Panc1 (cell line): ENCODE data around the gene COG2. TPM values are rescaled to one million over a fixed set of nuclear protein-coding genes. Genes with fewer than 3 reads are reported as not detected.

Experiments used
- ATAC-seq: fragments of 200-7000 bp; cut with Tn5 transposase; 2 replicates; pipeline ENCODE4 v1.9.1; 2020; ENCODE audit warnings: mild to moderate bottlenecking, moderate library complexity
- BruUV-seq: library from RNA; stranded (reverse); fragments of 400-500 nt; replicated peaks from 2 replicates; lab custom pipeline; 2021; lab: Mats Ljungman, UMichigan
- CTCF ChIA-PET: fragments of 300-600 bp; sonication (Branson Sonifier 250); formaldehyde crosslinking; loops from one replicate; lab custom pipeline; 2022; ENCODE audit warnings: antibody characterized with exemption; lab: Charles Lee
- POLR2A ChIA-PET: fragments of 300-600 bp; sonication (Branson Sonifier 250); formaldehyde crosslinking; loops from one replicate; lab custom pipeline; 2022; ENCODE audit warnings: antibody characterized with exemption; lab: Charles Lee
- DNase-seq: peaks from one replicate; pipeline ENCODE4 v3.0.0-alpha.2; 2010; ENCODE audit warnings: low read depth, low spot score
- H3K27ac ChIP-seq: 2 replicates; pipeline ENCODE4 v1.5.1; 2011; ENCODE audit warnings: mild to moderate bottlenecking, low read length, inconsistent platforms
- H3K27me3 ChIP-seq: fragments of 200-500 bp; sonication (Bioruptor generic); 2 replicates; pipeline ENCODE4 v1.6.0; 2014; ENCODE audit warnings: low read length, inconsistent platforms; ENCODE audit not compliant: control insufficient read depth, insufficient read depth
- H3K36me3 ChIP-seq: fragments of 200-500 bp; sonication (Bioruptor generic); 2 replicates; pipeline ENCODE4 v1.5.1; 2014; ENCODE audit warnings: inconsistent platforms, mild to moderate bottlenecking, low read length, moderate library complexity; ENCODE audit not compliant: control insufficient read depth, insufficient read depth
- H3K4me1 ChIP-seq: 2 replicates; pipeline ENCODE4 v1.5.1; 2011; ENCODE audit warnings: inconsistent platforms, mild to moderate bottlenecking, low read length, moderate library complexity; ENCODE audit not compliant: control insufficient read depth, insufficient read depth
- H3K4me3 ChIP-seq, 2 experiments: 2 replicates each; pipeline ENCODE4 v1.5.1; 2011 to 2012; ENCODE audit warnings: low read depth in 2 of 2, low read length in 2 of 2, mild to moderate bottlenecking in 2 of 2, inconsistent platforms in 1 of 2, moderate library complexity in 1 of 2
- H3K9me3 ChIP-seq: fragments of 200-500 bp; sonication (Bioruptor generic); 2 replicates; pipeline ENCODE4 v1.5.1; 2014; ENCODE audit warnings: low read depth, mild to moderate bottlenecking, inconsistent platforms, low read length, moderate library complexity; ENCODE audit not compliant: control insufficient read depth, insufficient read depth
- CTCF ChIP-seq: fragments of 450-650 bp; IDR thresholded peaks from 2 replicates; pipeline ENCODE4 v1.5.1; 2017; ENCODE audit warnings: mild to moderate bottlenecking
- POLR2AphosphoS5 ChIP-seq: IDR thresholded peaks from 2 replicates; pipeline ENCODE4 v1.6.1; 2012; ENCODE audit warnings: mild to moderate bottlenecking, low read depth, low read length, moderate library complexity
- REST ChIP-seq, 2 experiments: IDR thresholded peaks; 2 replicates each; pipeline ENCODE4 v1.6.1; 2011 to 2012; ENCODE audit warnings: low read depth in 2 of 2, control low read depth in 1 of 2, low read length in 1 of 2, mild to moderate bottlenecking in 1 of 2, moderate library complexity in 1 of 2; ENCODE audit not compliant: insufficient read depth in 1 of 2
- SIN3A ChIP-seq: IDR thresholded peaks from 2 replicates; pipeline ENCODE4 v1.6.1; 2012; ENCODE audit warnings: low read depth, mild to moderate bottlenecking, low read length, moderate library complexity, borderline replicate concordance; ENCODE audit not compliant: insufficient read depth
- TCF7L2 ChIP-seq: IDR thresholded peaks from 2 replicates; pipeline ENCODE4 v1.6.1; 2011; ENCODE audit warnings: mild to moderate bottlenecking, low read depth, low read length, inconsistent platforms
- in situ Hi-C: cut with HindIII; loops from 2 replicates; pipeline ENCODE4 v1.10.0; 2016; ENCODE audit warnings: low sequenced_read_pairs, low pct_unique_long_range_greater_than_20kb
- intact Hi-C: fragments of 100-400 bp; cut with micrococcal nuclease; formaldehyde crosslinking; loops from one replicate; pipeline ENCODE4 v1.10.0; 2022; ENCODE audit not compliant: unreplicated experiment
- total RNA-seq: library from RNA; stranded (reverse); gene quantifications from one replicate; pipeline ENCODE4 v1.2.1, GENCODE V29; 2021; ENCODE audit not compliant: unreplicated experiment

COG2 gene
- total RNA-seq, 1 experiment from 2014 or later, result 20.5 TPM

GRCh38 chr1:230626232-230626631 is 16.0 kb upstream of the COG2 start:
- H3K9me3 ChIP-seq, result no peaks in the 10 kb centered on the region
- DNase-seq, result no peak
- no peak overlapping the region for H3K27ac ChIP-seq
- H3K4me1 ChIP-seq, result no peaks in the 10 kb centered on the region
- TF ChIP-seq POLR2AphosphoS5 (no peak), CTCF (no peak), SIN3A (no peak), TCF7L2 (no peak), REST (IDR thresholded peaks at IDR 0.05; ENCODE audit: insufficient read depth in 1 of 2, low read depth in 2 of 2, low read length in 1 of 2) (no peak)
- CTCF ChIA-PET, result no interaction called here
- H3K4me3 ChIP-seq, result no peak overlapping the region
- POLR2A ChIA-PET, result no interaction called here
- no TSS peak for BruUV-seq
- no peaks in the 10 kb centered on the region for H3K36me3 ChIP-seq
- intact Hi-C loops (no loop called here), in situ Hi-C loops (no loop called here)
- H3K27me3 ChIP-seq, result peaks cover 4% of the 10 kb centered on the region
- ATAC-seq, result no peak

- H3K9me3 ChIP-seq, result no peaks in the 10 kb centered on the region
- no peaks in the 10 kb centered on the region for H3K4me1 ChIP-seq
- POLR2A ChIA-PET, result no interaction called here
- no peak overlapping the region for H3K27ac ChIP-seq
- H3K4me3 ChIP-seq, result no peak overlapping the region
- CTCF ChIA-PET, result no interaction called here
- BruUV-seq, result no TSS peak
- intact Hi-C loops (no loop called here), in situ Hi-C loops (no loop called here)
- peaks cover 4% of the 10 kb centered on the region for H3K27me3 ChIP-seq
- H3K36me3 ChIP-seq, result no peaks in the 10 kb centered on the region
- TF ChIP-seq POLR2AphosphoS5 (no peak), REST (IDR thresholded peaks at IDR 0.05; ENCODE audit: insufficient read depth in 1 of 2, low read depth in 2 of 2, low read length in 1 of 2) (no peak), CTCF (no peak), SIN3A (no peak), TCF7L2 (no peak)
- DNase-seq (no peak), ATAC-seq (no peak)
These were observed 14.5 kb upstream of the COG2 start for GRCh38 chr1:230627767-230628166.
